ENCODE data around the gene RAB17.

RAB17 gene

GRCh38 chr2:237575869-237576862, 14.4 kb downstream of the RAB17 start:
- no peak for TF ChIP-seq CTCF (IDR thresholded peaks at IDR 0.05; ENCODE audit: insufficient read depth, low read length, missing control alignments)
- CTCF ChIA-PET, result interaction anchor here (0.6 to 13.6 kb wide), 8 partner anchors 10 to 170 kb away, joined by 3 to 291 read pairs (median 5); no protein-coding TSS in a partner anchor
- DNase-seq (ENCODE audit: low read depth, low spot score), result no peak
- H3K4me3 ChIP-seq (ENCODE audit: low read depth, low read length), result no peak overlapping the region
- POLR2A ChIA-PET, result no interaction called here

- H3K4me3 ChIP-seq (ENCODE audit: low read depth, low read length), result no peak overlapping the region
- ChIA-PET CTCF (interaction anchor here (0.6 to 13.6 kb wide), 10 partner anchors 15 to 482 kb away, joined by 3 to 291 read pairs (median 46); no protein-coding TSS in a partner anchor), POLR2A (no interaction called here)
- TF ChIP-seq CTCF (IDR thresholded peaks at IDR 0.05; ENCODE audit: insufficient read depth, low read length, missing control alignments), result no peak
- no peak for DNase-seq (ENCODE audit: low read depth, low spot score)
These were observed 15.4 kb downstream of the RAB17 start for GRCh38 chr2:237574894-237575868.

DNA sequence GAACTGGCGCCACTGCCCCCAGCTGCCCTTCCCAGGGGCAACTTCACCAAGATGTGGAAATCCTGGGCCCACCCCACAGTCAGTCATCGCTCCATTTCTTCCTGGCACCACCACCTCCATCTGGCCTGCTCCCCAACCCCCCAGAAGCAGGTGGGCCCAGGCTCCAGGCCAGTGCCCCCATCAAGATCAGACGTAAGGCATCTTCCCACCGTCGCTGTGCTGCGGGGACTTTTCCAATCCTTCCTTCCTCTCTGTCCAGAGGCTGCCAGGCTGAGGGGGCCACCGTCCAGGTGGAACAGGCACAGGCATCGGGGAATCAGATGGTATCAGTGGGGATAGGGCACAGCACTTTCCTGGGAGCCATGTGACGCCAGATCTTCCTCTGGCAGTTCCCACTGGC, 16.1 kb downstream of the RAB17 start:
- DNase-seq (ENCODE audit: low read depth, low spot score), result no peak

DNA sequence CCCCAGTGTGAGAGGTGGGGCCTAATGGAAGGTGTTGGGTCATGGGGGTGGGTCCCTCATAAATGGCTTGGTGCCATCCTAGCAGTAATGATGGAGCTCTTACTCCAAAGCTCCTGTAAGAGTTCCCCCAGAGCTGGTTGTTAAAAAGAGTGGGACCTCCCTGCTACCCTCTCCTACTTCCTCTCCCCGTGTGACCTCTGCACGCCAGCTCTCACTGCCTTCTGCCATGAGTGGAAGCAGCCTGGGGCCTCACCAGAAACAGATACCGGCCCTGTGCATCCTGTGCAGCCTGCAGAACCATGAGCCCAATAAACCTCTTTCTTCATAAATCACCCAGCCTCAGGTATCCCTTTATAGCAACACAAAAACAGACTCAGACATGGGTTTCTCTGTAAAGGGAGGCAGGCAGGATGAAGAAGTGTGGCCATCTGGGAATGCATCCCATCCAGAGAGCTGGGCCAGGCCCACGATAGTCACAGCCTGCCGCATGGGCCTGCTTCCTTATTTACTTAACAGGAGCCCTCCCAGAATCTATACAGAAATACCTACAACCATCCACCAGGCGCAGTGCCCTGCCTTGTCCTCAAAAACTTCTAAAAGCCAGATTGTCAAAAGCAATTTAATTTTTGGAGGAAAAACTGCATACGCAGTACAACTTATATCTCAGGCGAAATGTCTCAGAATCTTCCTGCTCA, 16.7 kb downstream of the RAB17 start:
- POLR2A ChIA-PET, result no interaction called here
- no peak for DNase-seq (ENCODE audit: low read depth, low spot score)
- no peak for TF ChIP-seq CTCF (IDR thresholded peaks at IDR 0.05; ENCODE audit: insufficient read depth, low read length, missing control alignments)
- CTCF ChIA-PET, result interaction anchor here (0.9 to 7.9 kb wide), 19 partner anchors 10 to 488 kb away, joined by 3 to 291 read pairs (median 39); partner anchors contain the start of gene COPS8
- H3K4me3 ChIP-seq (ENCODE audit: low read depth, low read length), result no peak overlapping the region

More for the DNA sequence above, 16.1 kb downstream of the RAB17 start:
- no peak for TF ChIP-seq CTCF (IDR thresholded peaks at IDR 0.05; ENCODE audit: insufficient read depth, low read length, missing control alignments)
- POLR2A ChIA-PET, result no interaction called here
- CTCF ChIA-PET, result interaction anchor here (1.2 to 7.9 kb wide), 11 partner anchors 9 to 481 kb away, joined by 3 to 291 read pairs (median 79); no protein-coding TSS in a partner anchor
- no peak overlapping the region for H3K4me3 ChIP-seq (ENCODE audit: low read depth, low read length)

- CTCF ChIA-PET, result interaction anchor here (0.6 to 7.9 kb wide), 94 partner anchors 10 to 499 kb away, joined by 3 to 291 read pairs (median 7); partner anchors contain the start of genes COL6A3, COPS8 and MLPH
- DNase-seq (ENCODE audit: low read depth, low spot score), result no peak
- H3K4me3 ChIP-seq (ENCODE audit: low read depth, low read length), result no peak overlapping the region
- POLR2A ChIA-PET, result interaction anchor here (1.7 kb wide), 1 partner anchor 60 kb away, joined by 6 read pairs; no protein-coding TSS in a partner anchor
- no peak for TF ChIP-seq CTCF (IDR thresholded peaks at IDR 0.05; ENCODE audit: insufficient read depth, low read length, missing control alignments)
These were observed 17.8 kb downstream of the RAB17 start for GRCh38 chr2:237572742-237573101.

All from AG04449 (cell line).